ENCODE measurements around the gene SIK2.

SIK2 gene

GRCh38 chr11:111777094-111778046, 175.1 kb downstream of the SIK2 start:
- Histone ChIP-seq H3K9ac (ENCODE audit: low read depth, low read length) (no peak overlapping the region), H3K36me3 (ENCODE audit: insufficient read depth, low read length) (no peaks in the 10 kb centered on the region), H3K9me3 (ENCODE audit: control insufficient read depth, insufficient read depth, low read length) (no peaks in the 10 kb centered on the region), H3K4me1 (ENCODE audit: insufficient read depth, low read length) (peaks cover 5% of the 10 kb centered on the region; the same call in 1 of the 2 replicates)

GRCh38 chr11:111778047-111778558, 175.9 kb downstream of the SIK2 start:
- Histone ChIP-seq H3K9me3 (ENCODE audit: control insufficient read depth, insufficient read depth, low read length) (no peaks in the 10 kb centered on the region), H3K9ac (ENCODE audit: low read depth, low read length) (no peak overlapping the region), H3K4me1 (ENCODE audit: insufficient read depth, low read length) (peaks cover 5% of the 10 kb centered on the region; the same call in 1 of the 2 replicates), H3K36me3 (ENCODE audit: insufficient read depth, low read length) (no peaks in the 10 kb centered on the region)

GRCh38 chr11:111779118-111779517, 176.9 kb downstream of the SIK2 start:
- Histone ChIP-seq H3K36me3 (ENCODE audit: insufficient read depth, low read length) (no peaks in the 10 kb centered on the region), H3K4me1 (ENCODE audit: insufficient read depth, low read length) (peaks cover 5% of the 10 kb centered on the region; the same call in 1 of the 2 replicates), H3K9ac (ENCODE audit: low read depth, low read length) (no peak overlapping the region), H3K9me3 (ENCODE audit: control insufficient read depth, insufficient read depth, low read length) (no peaks in the 10 kb centered on the region)

Measured in ES-I3 (cell line).